Endothelial cell of umbilical vein (primary cell): ENCODE measurements around the gene SLC30A1. TPM values are rescaled to one million over a fixed set of nuclear protein-coding genes. Genes with fewer than 3 reads are reported as not detected.

Experiments used
- BruUV-seq: library from RNA; stranded (reverse); fragments of 400-500 nt; replicated peaks from 2 replicates; lab custom pipeline; 2021; lab: Mats Ljungman, UMichigan
- CTCF ChIA-PET: fragments of 300-600, 350-600 bp; sonication (Branson Sonifier 250); formaldehyde crosslinking; loops from one replicate; lab custom pipeline; 2021; ENCODE audit warnings: antibody characterized with exemption, inconsistent platforms; lab: Charles Lee
- POLR2A ChIA-PET: fragments of 300-600, 350-600 bp; sonication (Branson Sonifier 250); formaldehyde crosslinking; loops from one replicate; lab custom pipeline; 2021; ENCODE audit warnings: antibody characterized with exemption, inconsistent platforms; lab: Charles Lee
- DNase-seq: peaks from one replicate; pipeline ENCODE4 v3.0.0-alpha.2; 2011; ENCODE audit warnings: low read depth, low spot score
- FAIRE-seq: peaks from 2 replicates; lab custom pipeline; 2011; peaks lifted over from hg19 to GRCh38; lab: Jason Lieb, UNC
- H2AFZ ChIP-seq: 2 replicates; pipeline ENCODE4 v1.6.0; 2012; ENCODE audit warnings: low read depth, low read length, control low read depth, inconsistent platforms
- H3K27ac ChIP-seq: 2 replicates; pipeline ENCODE4 v1.5.1; 2011; ENCODE audit warnings: low read depth, mild to moderate bottlenecking, control low read depth, low read length, moderate library complexity; ENCODE audit not compliant: insufficient read depth
- H3K27me3 ChIP-seq, 2 experiments: 2 replicates each; pipeline versions ENCODE4 v1.6.0 to v1.6.1; 2011; ENCODE audit warnings: low read length in 2 of 2, mixed read lengths in 1 of 2; ENCODE audit not compliant: control insufficient read depth in 2 of 2, insufficient read depth in 2 of 2
- H3K36me3 ChIP-seq, 2 experiments: 2 replicates in 1 of 2; 3 replicates in 1 of 2; pipeline ENCODE4 v1.5.1; 2011; ENCODE audit warnings: low read length in 2 of 2, mild to moderate bottlenecking in 1 of 2, moderate library complexity in 1 of 2; ENCODE audit not compliant: control insufficient read depth in 2 of 2, insufficient read depth in 2 of 2; ENCODE audit errors: extremely low read depth in 1 of 2
- H3K4me1 ChIP-seq: 3 replicates; pipeline ENCODE4 v1.5.1; 2011; ENCODE audit warnings: mild to moderate bottlenecking, low read length; ENCODE audit not compliant: control insufficient read depth, insufficient read depth; ENCODE audit errors: extremely low read depth
- H3K4me2 ChIP-seq: 2 replicates; pipeline ENCODE4 v1.6.1; 2011; ENCODE audit warnings: low read length, control low read depth, mixed read lengths; ENCODE audit not compliant: insufficient read depth
- H3K4me3 ChIP-seq, 3 experiments: fragments of 200-600 bp in 1 of 3; sonication (generic), shearing (Covaris generic) in 1 of 3; replicated peaks in 1 of 3; 2 replicates each; pipeline ENCODE4 v1.5.1; 2011 to 2016; ENCODE audit warnings: control low read depth in 3 of 3, low read length in 3 of 3, mild to moderate bottlenecking in 2 of 3, inconsistent platforms in 1 of 3, low read depth in 1 of 3, moderate library complexity in 1 of 3; ENCODE audit not compliant: insufficient read depth in 1 of 3
- H3K79me2 ChIP-seq: 2 replicates; pipeline ENCODE4 v1.6.0; 2012; ENCODE audit warnings: low read length, inconsistent platforms; ENCODE audit not compliant: control insufficient read depth, insufficient read depth
- H3K9ac ChIP-seq: replicated peaks from 2 replicates; pipeline ENCODE3; 2011; ENCODE audit warnings: low read length, control low read depth; ENCODE audit not compliant: insufficient read depth; ENCODE audit errors: extremely low read depth
- H3K9me1 ChIP-seq: replicated peaks from 3 replicates; pipeline ENCODE4 v1.6.0; 2011; ENCODE audit warnings: mild to moderate bottlenecking, low read length; ENCODE audit not compliant: control insufficient read depth, insufficient read depth; ENCODE audit errors: extremely low read depth
- H3K9me3 ChIP-seq: replicated peaks from 2 replicates; pipeline ENCODE4 v1.5.1; 2012; ENCODE audit warnings: low read length, inconsistent platforms; ENCODE audit not compliant: control insufficient read depth, insufficient read depth
- H4K20me1 ChIP-seq: replicated peaks from 2 replicates; pipeline ENCODE3; 2011; ENCODE audit warnings: mild to moderate bottlenecking, low read length; ENCODE audit not compliant: control insufficient read depth, insufficient read depth; ENCODE audit errors: extremely low read depth
- CTCF ChIP-seq, 2 donors: IDR thresholded peaks; 1 replicate in 1 of 2; 2 replicates in 1 of 2; pipeline ENCODE4 v1.5.1; 2011; ENCODE audit warnings: low read length in 2 of 2, mild to moderate bottlenecking in 2 of 2, moderate library complexity in 2 of 2, control low read depth in 1 of 2, inconsistent platforms in 1 of 2, low read depth in 1 of 2; ENCODE audit not compliant: insufficient read depth in 1 of 2; ENCODE audit errors: extremely low read depth in 1 of 2
- EZH2 ChIP-seq: IDR thresholded peaks from 2 replicates; pipeline ENCODE4 v1.6.1; 2012; ENCODE audit warnings: borderline replicate concordance, low read depth, mild to moderate bottlenecking, moderate library complexity, low read length, inconsistent platforms; ENCODE audit not compliant: severe bottlenecking
- FOS ChIP-seq: IDR thresholded peaks from 2 replicates; pipeline ENCODE4 v1.6.1; 2011; ENCODE audit warnings: mild to moderate bottlenecking, low read length, moderate library complexity, borderline replicate concordance; ENCODE audit not compliant: insufficient read depth
- GATA2 ChIP-seq: IDR thresholded peaks from 2 replicates; pipeline ENCODE4 v1.7.0; 2011; ENCODE audit warnings: low read depth, mild to moderate bottlenecking, moderate library complexity, mixed read lengths, low read length; ENCODE audit not compliant: insufficient read length, insufficient read depth
- JUN ChIP-seq: IDR thresholded peaks from 2 replicates; pipeline ENCODE4 v1.6.1; 2011; ENCODE audit warnings: borderline replicate concordance, low read depth; ENCODE audit not compliant: insufficient read length, insufficient read depth
- MAX ChIP-seq: IDR thresholded peaks from 2 replicates; pipeline ENCODE4 v1.6.1; 2011; ENCODE audit not compliant: insufficient read depth, insufficient read length
- MYC ChIP-seq: IDR thresholded peaks from one replicate; pipeline ENCODE4 v1.6.1; 2011; ENCODE audit warnings: mild to moderate bottlenecking, low read depth, low read length
- POLR2A ChIP-seq: IDR thresholded peaks from 2 replicates; pipeline ENCODE4 v1.6.1; 2012; ENCODE audit warnings: low read depth, mild to moderate bottlenecking, control low read depth, low read length
- POLR2AphosphoS5 ChIP-seq: IDR thresholded peaks from 2 replicates; pipeline ENCODE4 v1.6.1; 2012; ENCODE audit warnings: low read depth, mild to moderate bottlenecking, control low read depth, low read length, moderate library complexity; ENCODE audit not compliant: insufficient read depth
- dilution Hi-C: fragments of 300-500 bp; cut with MboI; formaldehyde crosslinking; loops from one replicate; pipeline ENCODE4 v1.15.0; 2019; ENCODE audit warnings: low sequenced_read_pairs; ENCODE audit not compliant: extremely low pct_ligation_motif_present
- intact Hi-C: fragments of 100-400 bp; cut with micrococcal nuclease; formaldehyde crosslinking; loops from one replicate; pipeline ENCODE4 v1.10.0; 2022
- polyA plus RNA-seq, 4 experiments: library from polyadenylated mRNA; depleted of rRNA in 3 of 4; stranded (reverse) in 3 of 4; unstranded in 1 of 4; fragments of >200 nt; gene quantifications; 2 replicates each; pipeline versions ENCODE4 v1.2.1 to v1.2.3, GENCODE V29; 2011 to 2012; ENCODE audit warnings: missing spikeins in 1 of 4
- total RNA-seq: library from RNA; stranded (reverse); gene quantifications from 2 replicates; pipeline ENCODE4 v1.2.3, GENCODE V29; 2021

SLC30A1 gene
- total and polyA plus RNA-seq, 2 donors (not counting 3 experiments of a cell fraction or from before 2014, with no cell fraction given): 5.5 to 21.5 TPM

- intact Hi-C loops (no loop called here), dilution Hi-C loops (no loop called here)
- peaks cover 5% of the 10 kb centered on the region for H3K4me1 ChIP-seq
- BruUV-seq: no TSS peak
- ChIA-PET CTCF (interaction anchor here (1.0 to 1.7 kb wide), 3 partner anchors 10 to 18 kb away, joined by 3 to 7 read pairs (median 4); no protein-coding TSS in a partner anchor), POLR2A (no interaction called here)
- no peaks in the 10 kb centered on the region for H3K27me3 ChIP-seq
- TF ChIP-seq GATA2: no peak
- TF ChIP-seq MYC: no peak
- no peak for TF ChIP-seq EZH2
- no peak for TF ChIP-seq FOS
- no peak for TF ChIP-seq CTCF (IDR thresholded peaks at IDR 0.05; ENCODE audit: extremely low read depth in 1 of 2, insufficient read depth in 1 of 2, low read depth in 1 of 2, low read length in 2 of 2)
- no peak for TF ChIP-seq POLR2AphosphoS5
- TF ChIP-seq POLR2A: no peak
- TF ChIP-seq JUN: no peak
- no peak for TF ChIP-seq MAX
- H3K4me2 ChIP-seq: no peak overlapping the region
- no peaks in the 10 kb centered on the region for H3K9me1 ChIP-seq
- H3K9me3 ChIP-seq: no peaks in the 10 kb centered on the region
- FAIRE-seq (no peak), DNase-seq (no peak)
- no peak overlapping the region for H3K27ac ChIP-seq
- no peak overlapping the region for H3K9ac ChIP-seq
- H3K79me2 ChIP-seq: no peaks in the 10 kb centered on the region
- H3K4me3 ChIP-seq: no peak overlapping the region
- no peaks in the 10 kb centered on the region for H4K20me1 ChIP-seq
- H3K36me3 ChIP-seq: no peaks in the 10 kb centered on the region
- H2AFZ ChIP-seq: no peak overlapping the region
Measured at GRCh38 chr1:211606332-211606913, 27.5 kb upstream of the SLC30A1 start.
